Uterus (tissue), 2 donors: ENCODE results near the gene ASPSCR1.

Experiments used
- POLR2A ChIP-seq, 2 donors: fragments of 450-650 bp; IDR thresholded peaks; one replicate each; pipeline ENCODE4 v1.6.1; 2016; ENCODE audit warnings: antibody characterized with exemption in 2 of 2, mild to moderate bottlenecking in 1 of 2, moderate library complexity in 1 of 2
- TF ChIP-seq, protein P1 (sequence below), 4 experiments: fragments of 200-600 bp in 2 of 4; fragments of 450-650 bp in 2 of 4; sonication (generic) in 2 of 4; IDR thresholded peaks; one replicate each; pipeline ENCODE4 v1.5.1; 2016 to 2019; ENCODE audit warnings: antibody characterized with exemption in 4 of 4, mild to moderate bottlenecking in 2 of 4, moderate library complexity in 1 of 4

DNA sequence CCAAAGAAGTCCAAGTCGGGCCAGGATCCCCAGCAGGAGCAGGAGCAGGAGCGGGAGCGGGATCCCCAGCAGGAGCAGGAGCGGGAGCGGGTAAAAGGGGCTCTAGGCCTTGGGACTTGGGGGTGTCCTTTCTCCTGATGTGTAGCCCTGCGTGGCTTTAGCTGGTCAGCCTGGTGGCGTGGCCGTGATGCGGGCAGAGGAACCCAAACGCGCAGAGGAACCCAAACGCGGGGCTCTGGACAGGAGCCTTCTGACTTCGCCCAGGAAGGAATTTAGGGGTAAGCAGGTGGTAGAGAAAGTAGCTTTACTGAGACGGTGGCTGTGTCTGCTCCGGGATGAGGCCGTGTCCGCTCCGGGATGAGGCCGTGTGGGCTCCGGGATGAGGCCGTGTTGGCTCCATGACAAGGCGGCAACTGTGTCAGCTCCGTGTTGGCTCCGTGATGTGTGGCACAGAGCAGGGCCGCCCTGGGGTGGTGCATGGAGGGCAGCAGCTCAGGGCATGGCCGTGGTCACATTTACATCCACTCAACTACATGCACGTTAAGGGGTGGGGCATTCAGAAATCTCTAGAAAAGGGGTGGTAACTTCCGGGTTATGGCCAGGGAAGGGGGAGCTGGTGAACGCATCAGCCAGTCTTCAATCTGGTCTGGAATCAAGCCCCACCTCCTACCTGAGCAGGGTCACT is 19.5 kb downstream of the ASPSCR1 start:
- TF ChIP-seq, protein P1, sequence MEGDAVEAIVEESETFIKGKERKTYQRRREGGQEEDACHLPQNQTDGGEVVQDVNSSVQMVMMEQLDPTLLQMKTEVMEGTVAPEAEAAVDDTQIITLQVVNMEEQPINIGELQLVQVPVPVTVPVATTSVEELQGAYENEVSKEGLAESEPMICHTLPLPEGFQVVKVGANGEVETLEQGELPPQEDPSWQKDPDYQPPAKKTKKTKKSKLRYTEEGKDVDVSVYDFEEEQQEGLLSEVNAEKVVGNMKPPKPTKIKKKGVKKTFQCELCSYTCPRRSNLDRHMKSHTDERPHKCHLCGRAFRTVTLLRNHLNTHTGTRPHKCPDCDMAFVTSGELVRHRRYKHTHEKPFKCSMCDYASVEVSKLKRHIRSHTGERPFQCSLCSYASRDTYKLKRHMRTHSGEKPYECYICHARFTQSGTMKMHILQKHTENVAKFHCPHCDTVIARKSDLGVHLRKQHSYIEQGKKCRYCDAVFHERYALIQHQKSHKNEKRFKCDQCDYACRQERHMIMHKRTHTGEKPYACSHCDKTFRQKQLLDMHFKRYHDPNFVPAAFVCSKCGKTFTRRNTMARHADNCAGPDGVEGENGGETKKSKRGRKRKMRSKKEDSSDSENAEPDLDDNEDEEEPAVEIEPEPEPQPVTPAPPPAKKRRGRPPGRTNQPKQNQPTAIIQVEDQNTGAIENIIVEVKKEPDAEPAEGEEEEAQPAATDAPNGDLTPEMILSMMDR (IDR thresholded peaks at IDR 0.05), result no peak
- no peak for TF ChIP-seq POLR2A (IDR thresholded peaks at IDR 0.05)
